ENCODE data around the gene TCF21. TPM values are rescaled to one million over a fixed set of nuclear protein-coding genes. Genes with fewer than 3 reads are reported as not detected.
A peak's percentile ranks its signal among the peaks of the same experiment; 100 is the strongest.

Gene TCF21
- total and polyA plus RNA-seq, 2 of the 4 experiments (the other 2 are of a cell fraction), result 6.6 to 10.0 TPM

- H2BK120ac ChIP-seq (ENCODE audit: low read depth, low read length), result peak overlapping the region; percentile 58; the same call in 1 of the 2 replicates
- no peaks in the 10 kb centered on the region for H3K9me3 ChIP-seq (ENCODE audit: control insufficient read depth, insufficient read depth, low read length)
- peaks cover 14% of the 10 kb centered on the region for H3K9me1 ChIP-seq (ENCODE audit: insufficient read depth, low read length)
- peak overlapping the region; percentile 93 for H3K9ac ChIP-seq (ENCODE audit: low read depth, low read length)
- H3K27me3 ChIP-seq (ENCODE audit: control insufficient read depth, insufficient read depth, low read length), result no peaks in the 10 kb centered on the region
- H3K4me2 ChIP-seq (ENCODE audit: low read depth, low read length), result peak overlapping the region; percentile 72
- peak overlapping the region; percentile 68; the same call in 1 of the 2 replicates for H3K4ac ChIP-seq (ENCODE audit: low read depth, low read length)
- H4K5ac ChIP-seq (ENCODE audit: low read depth, low read length), result peak overlapping the region; percentile 31; the same call in 1 of the 2 replicates
- no peak overlapping the region for H2AFZ ChIP-seq (replicated peaks; ENCODE audit: low read length, poor library complexity)
- peak overlapping the region; percentile 65 to 85 for H4K8ac ChIP-seq (ENCODE audit: low read depth in 2 of 2, low read length in 2 of 2)
- dilution Hi-C loops (cut with HindIII; ENCODE audit: low sequenced_read_pairs, unreplicated experiment) (loop anchor here (25.0 kb wide), 1 partner anchor 303 kb away; no protein-coding TSS in a partner anchor), in situ Hi-C loops (cut with MboI; ENCODE audit: low sequenced_read_pairs) (loop anchor here (25.0 kb wide), 1 partner anchor 278 kb away; no protein-coding TSS in a partner anchor), intact Hi-C loops (cut with micrococcal nuclease) (loop anchor here (2.0 to 10.0 kb wide), 2 partner anchors 26 to 126 kb away; no protein-coding TSS in a partner anchor)
- H2BK5ac ChIP-seq (ENCODE audit: low read depth, low read length, poor library complexity, severe bottlenecking), result peak overlapping the region; percentile 98
- no peak overlapping the region; the same call in 2 of the 3 replicates for H2BK15ac ChIP-seq (ENCODE audit: low read depth, low read length)
- peak overlapping the region; percentile 86 for H3K14ac ChIP-seq (replicated peaks; ENCODE audit: low read depth, low read length)
- H3K79me1 ChIP-seq (ENCODE audit: low read depth in 1 of 2, low read length in 2 of 2), result peaks cover 22 to 53% of the 10 kb centered on the region in 2 experiments
- no CpG with 5 or more reads among the region's 4 CpGs for WGBS, 2 experiments (ENCODE audit: extremely low coverage in 2 of 2, insufficient read length in 1 of 2)
- DNase-seq (no peak), ATAC-seq (ENCODE audit: low read depth) (no peak)
- H2AK9ac ChIP-seq (replicated peaks; ENCODE audit: low read depth, low read length, poor library complexity), result no peak overlapping the region
- peak overlapping the region; percentile 99 for H3K4me3 ChIP-seq (ENCODE audit: insufficient read depth, low read depth, low read length)
- TSS peak; percentile 44 for BruUV-seq (replicated peaks)
- H3K36me3 ChIP-seq (ENCODE audit: control insufficient read depth, insufficient read depth, low read length), result peaks cover 43% of the 10 kb centered on the region
- no peak overlapping the region for H4K91ac ChIP-seq (ENCODE audit: insufficient read depth, low read depth, low read length)
- no peak overlapping the region for H2BK20ac ChIP-seq (ENCODE audit: low read depth, low read length)
- H3K4me1 ChIP-seq (ENCODE audit: control insufficient read depth, insufficient read depth, low read length), result peaks cover 11% of the 10 kb centered on the region
- ChIA-PET POLR2A (ENCODE audit: unreplicated experiment) (interaction anchor here (0.7 to 2.4 kb wide), 4 partner anchors 9 to 615 kb away, joined by 3 to 11 read pairs (median 4); no protein-coding TSS in a partner anchor), CTCF (interaction anchor here (1.2 to 2.0 kb wide), 2 partner anchors 246 to 322 kb away, joined by 4 to 7 read pairs; no protein-coding TSS in a partner anchor)
- H3K18ac ChIP-seq (ENCODE audit: low read depth, low read length), result peak overlapping the region; percentile 68
- peaks cover 35% of the 10 kb centered on the region for H4K20me1 ChIP-seq (ENCODE audit: insufficient read depth, low read length)
- TF ChIP-seq CHD1 (IDR thresholded peaks at IDR 0.05; ENCODE audit: low read depth, low read length) (no peak), POLR2A (IDR thresholded peaks at IDR 0.05; ENCODE audit: low read depth, low read length) (no peak), ELK1 (IDR thresholded peaks at IDR 0.05; ENCODE audit: borderline replicate concordance, low read depth, low read length) (no peak), CEBPB (IDR thresholded peaks at IDR 0.05; ENCODE audit: low read depth, low read length) (no peak), RAD21 (IDR thresholded peaks at IDR 0.05; ENCODE audit: low read length) (no peak)
- H3K23ac ChIP-seq (ENCODE audit: low read depth, low read length), result peak overlapping the region; percentile 85; the same call in 1 of the 2 replicates
- peak overlapping the region; percentile 75 for H3K56ac ChIP-seq (ENCODE audit: extremely low read depth, insufficient read depth, low read length)
- H3K27ac ChIP-seq (ENCODE audit: insufficient read depth, low read length), result peak overlapping the region; percentile 97
- H2AK5ac ChIP-seq (ENCODE audit: low read depth, low read length), result no peak overlapping the region
Observed at GRCh38 chr6:133890711-133891148, 1.8 kb downstream of the TCF21 start.

Data from IMR-90 (cell line).